Trophoblast cell (in vitro differentiated cells and primary cell): Measurements from ENCODE around the gene AHSG.

Experiments used
- DNase-seq, 2 donors: peaks; one replicate each; pipeline ENCODE4 v3.0.0-alpha.2; 2016
- H2AFZ ChIP-seq: 2 replicates; pipeline ENCODE4 v1.6.1; 2013; ENCODE audit warnings: low read length, moderate library complexity, mild to moderate bottlenecking; ENCODE audit not compliant: insufficient read depth, poor library complexity
- H2AK5ac ChIP-seq: 2 replicates; pipeline ENCODE4 v1.6.1; 2013; ENCODE audit warnings: mild to moderate bottlenecking, low read length
- H2BK120ac ChIP-seq: 2 replicates; pipeline ENCODE4 v1.6.1; 2013; ENCODE audit warnings: low read length, mild to moderate bottlenecking, moderate library complexity; ENCODE audit not compliant: insufficient read depth, poor library complexity
- H2BK12ac ChIP-seq: 2 replicates; pipeline ENCODE4 v1.6.1; 2013; ENCODE audit warnings: mild to moderate bottlenecking, low read length, moderate library complexity
- H2BK5ac ChIP-seq: 2 replicates; pipeline ENCODE4 v1.6.1; 2013; ENCODE audit warnings: low read length, low read depth, moderate library complexity, mild to moderate bottlenecking; ENCODE audit not compliant: poor library complexity
- H3K14ac ChIP-seq: 2 replicates; pipeline ENCODE4 v1.6.1; 2013; ENCODE audit warnings: mild to moderate bottlenecking, low read length
- H3K18ac ChIP-seq: 2 replicates; pipeline ENCODE4 v1.6.1; 2013; ENCODE audit warnings: mild to moderate bottlenecking, low read length
- H3K23ac ChIP-seq: 2 replicates; pipeline ENCODE4 v1.6.1; 2013; ENCODE audit warnings: low read length
- H3K27ac ChIP-seq: 2 replicates; pipeline ENCODE4 v1.5.1; 2013; ENCODE audit warnings: low read depth, mild to moderate bottlenecking, inconsistent platforms, low read length, moderate library complexity
- H3K27me3 ChIP-seq: 2 replicates; pipeline ENCODE4 v1.6.1; 2013; ENCODE audit warnings: inconsistent platforms, mild to moderate bottlenecking, low read length, moderate library complexity; ENCODE audit not compliant: insufficient read depth
- H3K36me3 ChIP-seq, 2 experiments: 1 replicate in 1 of 2; 2 replicates in 1 of 2; pipeline ENCODE4 v1.6.1; 2013; ENCODE audit warnings: low read length in 2 of 2, mild to moderate bottlenecking in 2 of 2, moderate library complexity in 1 of 2; ENCODE audit not compliant: insufficient read depth in 2 of 2, control insufficient read depth in 1 of 2
- H3K4ac ChIP-seq: 2 replicates; pipeline ENCODE4 v1.6.1; 2013; ENCODE audit warnings: low read depth, mild to moderate bottlenecking, low read length, moderate library complexity
- H3K4me1 ChIP-seq, 2 experiments: 1 replicate in 1 of 2; 2 replicates in 1 of 2; pipeline ENCODE4 v1.6.1; 2013; ENCODE audit warnings: low read length in 2 of 2, mild to moderate bottlenecking in 2 of 2, moderate library complexity in 1 of 2; ENCODE audit not compliant: insufficient read depth in 2 of 2, control insufficient read depth in 1 of 2
- H3K4me2 ChIP-seq: 2 replicates; pipeline ENCODE4 v1.6.1; 2013; ENCODE audit warnings: inconsistent platforms, mild to moderate bottlenecking, low read length, moderate library complexity
- H3K4me3 ChIP-seq: 2 replicates; pipeline ENCODE4 v1.5.1; 2013; ENCODE audit warnings: mild to moderate bottlenecking, low read depth, low read length, inconsistent platforms
- H3K79me1 ChIP-seq: one replicate; pipeline ENCODE4 v1.6.1; 2013; ENCODE audit warnings: low read length
- H3K79me2 ChIP-seq: 2 replicates; pipeline ENCODE4 v1.6.1; 2013; ENCODE audit warnings: low read length, mild to moderate bottlenecking; ENCODE audit not compliant: control insufficient read depth, insufficient read depth, poor library complexity
- H3K9ac ChIP-seq: 2 replicates; pipeline ENCODE4 v1.6.1; 2013; ENCODE audit warnings: mild to moderate bottlenecking, low read length
- H3K9me3 ChIP-seq: 2 replicates; pipeline ENCODE4 v1.6.1; 2013; ENCODE audit warnings: low read depth, mild to moderate bottlenecking, control low read depth, inconsistent platforms, low read length; ENCODE audit not compliant: insufficient read depth
- H4K12ac ChIP-seq: 2 replicates; pipeline ENCODE4 v1.6.1; 2013; ENCODE audit warnings: low read depth, mild to moderate bottlenecking, low read length, moderate library complexity
- H4K8ac ChIP-seq: 2 replicates; pipeline ENCODE4 v1.6.1; 2013; ENCODE audit warnings: low read depth, mild to moderate bottlenecking, low read length, moderate library complexity
- H4K91ac ChIP-seq: one replicate; pipeline ENCODE4 v1.6.1; 2013; ENCODE audit warnings: low read depth, mild to moderate bottlenecking, low read length, moderate library complexity
- WGBS: extraction: QIAGEN DNeasy Blood & Tissue Kit; methylation state at CpG from one replicate; pipeline ENCODE4 v1.1.7; 2013; ENCODE audit warnings: missing lambda C conversion rate; ENCODE audit not compliant: insufficient read length, insufficient coverage; ENCODE audit errors: extremely low coverage; 5-methylcytosine and 5-hydroxymethylcytosine counted together

AHSG gene

DNA sequence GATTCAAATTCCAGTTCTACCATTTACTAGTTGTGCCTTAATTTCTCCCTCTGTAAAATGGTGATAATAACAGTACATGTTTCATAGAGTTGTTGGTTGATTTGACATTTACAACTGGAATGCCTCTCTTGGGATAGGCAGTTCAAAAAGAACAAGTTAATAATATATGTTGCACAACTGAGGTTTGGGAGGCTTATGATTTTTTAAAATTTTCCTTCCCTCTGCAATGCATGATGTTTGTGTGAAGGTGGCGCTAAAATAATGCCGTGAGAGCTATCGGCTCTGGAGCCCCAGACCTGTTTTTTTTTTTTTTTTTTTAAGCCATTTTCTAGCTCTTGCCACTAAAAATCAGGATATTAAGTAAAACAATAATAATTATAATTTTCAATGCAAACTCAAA lies 23.7 kb upstream of the AHSG start:
- Histone ChIP-seq H2BK5ac (no peak overlapping the region), H3K4me1 (peaks cover 0 to 2% of the 10 kb centered on the region in 2 experiments), H3K9ac (no peak overlapping the region), H3K14ac (no peak overlapping the region), H4K91ac (no peak overlapping the region), H3K4me2 (no peak overlapping the region), H3K18ac (no peak overlapping the region), H3K79me2 (no peaks in the 10 kb centered on the region), H3K9me3 (no peaks in the 10 kb centered on the region), H3K23ac (no peak overlapping the region), H2AFZ (no peak overlapping the region), H3K27me3 (no peaks in the 10 kb centered on the region), H2BK12ac (no peak overlapping the region), H3K79me1 (no peaks in the 10 kb centered on the region), H2BK120ac (no peak overlapping the region), H4K8ac (no peak overlapping the region), H2AK5ac (no peak overlapping the region), H3K27ac (no peak overlapping the region), H3K4ac (no peak overlapping the region), H3K36me3 (peaks cover 0 to 8% of the 10 kb centered on the region in 2 experiments), H3K4me3 (no peak overlapping the region), H4K12ac (no peak overlapping the region)
- peak; percentile 43 to 88 for DNase-seq
- no CpG with 5 or more reads among the region's 3 CpGs for WGBS

DNA sequence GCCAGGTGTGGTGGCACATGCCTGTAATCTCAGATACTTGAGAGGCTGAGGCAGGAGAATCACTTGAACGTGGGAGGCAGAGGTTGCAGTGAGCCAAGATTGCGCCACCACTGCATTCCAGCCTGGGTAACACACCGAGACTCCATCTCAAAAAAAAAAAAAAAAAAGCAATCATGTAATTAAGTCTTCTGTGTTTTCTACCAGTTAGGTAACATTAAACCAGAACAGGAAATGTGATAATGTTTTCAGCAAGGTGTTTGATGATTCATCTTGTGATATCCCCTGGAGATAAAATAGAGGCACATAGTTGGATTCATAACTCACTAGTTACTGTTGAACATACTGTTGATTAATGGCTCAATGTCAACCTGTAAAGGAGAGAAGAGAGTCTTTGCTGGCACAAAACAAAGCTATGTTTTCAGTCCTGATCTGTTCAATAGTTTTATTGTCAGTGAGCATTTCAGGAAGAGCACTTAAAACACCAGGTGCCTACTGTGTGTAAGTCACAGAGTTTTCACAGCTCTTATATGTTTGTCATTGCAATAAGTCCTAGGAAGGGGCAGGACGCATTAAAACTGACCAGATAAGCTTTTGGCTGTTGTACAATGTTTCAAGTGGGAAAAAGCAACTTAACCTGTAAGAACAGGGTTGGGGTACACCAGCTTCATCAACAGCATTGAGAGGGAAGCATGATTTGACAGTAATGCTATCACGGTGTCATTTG lies 22.8 kb upstream of the AHSG start:
- no peak overlapping the region for H2BK5ac ChIP-seq
- H3K36me3 ChIP-seq = peaks cover 0 to 2% of the 10 kb centered on the region in 2 experiments
- H3K14ac ChIP-seq = no peak overlapping the region
- peak; percentile 86 to 94 for DNase-seq
- H3K79me2 ChIP-seq = no peaks in the 10 kb centered on the region
- H4K91ac ChIP-seq = no peak overlapping the region
- H2BK120ac ChIP-seq = no peak overlapping the region
- peaks cover 0 to 6% of the 10 kb centered on the region in 2 experiments for H3K4me1 ChIP-seq
- H3K23ac ChIP-seq = no peak overlapping the region
- no peak overlapping the region for H3K4me3 ChIP-seq
- no peak overlapping the region for H2AK5ac ChIP-seq
- H3K79me1 ChIP-seq = no peaks in the 10 kb centered on the region
- H3K27ac ChIP-seq = no peak overlapping the region
- H4K12ac ChIP-seq = no peak overlapping the region
- no peak overlapping the region for H3K4ac ChIP-seq
- H2AFZ ChIP-seq = no peak overlapping the region
- no peak overlapping the region for H2BK12ac ChIP-seq
- H4K8ac ChIP-seq = no peak overlapping the region
- H3K4me2 ChIP-seq = no peak overlapping the region
- no peaks in the 10 kb centered on the region for H3K9me3 ChIP-seq
- H3K27me3 ChIP-seq = no peaks in the 10 kb centered on the region
- H3K9ac ChIP-seq = no peak overlapping the region
- H3K18ac ChIP-seq = no peak overlapping the region
- WGBS = no CpG with 5 or more reads among the region's 5 CpGs

DNA sequence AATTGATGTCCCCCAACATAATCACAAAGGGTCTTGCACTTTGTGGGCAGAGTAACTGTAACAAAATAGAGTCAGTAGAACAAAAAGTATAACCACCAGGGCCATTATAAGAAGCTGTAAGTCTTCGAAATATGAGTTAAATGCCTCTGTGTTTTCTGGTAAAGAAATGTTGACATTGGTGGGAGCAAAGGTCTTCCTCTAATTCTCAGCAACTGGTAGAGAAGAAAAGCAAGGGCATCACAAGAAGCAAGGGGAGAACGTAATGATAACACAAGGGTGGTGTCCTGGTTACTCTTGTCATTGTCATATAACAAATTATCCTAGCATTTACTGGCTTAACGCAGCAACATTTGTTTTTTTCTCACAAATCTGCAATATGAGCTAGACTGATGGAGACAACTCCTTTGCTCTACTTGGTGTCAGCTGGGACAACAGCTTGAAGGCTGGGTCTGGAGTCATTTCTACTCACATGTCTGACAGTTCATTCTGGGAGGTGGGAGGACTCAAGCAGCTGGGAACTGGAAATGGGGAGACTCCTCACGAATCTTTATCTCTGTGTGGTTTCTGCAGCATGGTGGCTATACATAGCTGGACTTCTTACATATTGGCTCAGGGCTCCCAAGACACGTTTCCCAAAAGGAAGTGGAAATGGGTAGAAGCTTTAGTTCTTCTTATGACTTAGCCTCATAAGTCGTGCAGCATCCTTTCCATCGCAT lies 22.1 kb upstream of the AHSG start:
- Histone ChIP-seq H3K27me3 (no peaks in the 10 kb centered on the region), H3K4me1 (peaks cover 0 to 6% of the 10 kb centered on the region in 2 experiments), H4K91ac (no peak overlapping the region), H3K27ac (no peak overlapping the region), H3K14ac (no peak overlapping the region), H3K9ac (no peak overlapping the region), H3K4me2 (no peak overlapping the region), H3K23ac (no peak overlapping the region), H4K12ac (no peak overlapping the region), H2AFZ (no peak overlapping the region), H4K8ac (no peak overlapping the region), H3K4ac (no peak overlapping the region), H3K9me3 (no peaks in the 10 kb centered on the region), H3K4me3 (no peak overlapping the region), H2BK120ac (no peak overlapping the region), H3K79me1 (no peaks in the 10 kb centered on the region), H2BK12ac (no peak overlapping the region), H3K79me2 (no peaks in the 10 kb centered on the region), H3K18ac (no peak overlapping the region), H2BK5ac (no peak overlapping the region), H3K36me3 (peaks cover 0 to under 1% of the 10 kb centered on the region in 2 experiments), H2AK5ac (no peak overlapping the region)
- no peak for DNase-seq
- WGBS = no CpG with 5 or more reads among the region's 7 CpGs

DNA sequence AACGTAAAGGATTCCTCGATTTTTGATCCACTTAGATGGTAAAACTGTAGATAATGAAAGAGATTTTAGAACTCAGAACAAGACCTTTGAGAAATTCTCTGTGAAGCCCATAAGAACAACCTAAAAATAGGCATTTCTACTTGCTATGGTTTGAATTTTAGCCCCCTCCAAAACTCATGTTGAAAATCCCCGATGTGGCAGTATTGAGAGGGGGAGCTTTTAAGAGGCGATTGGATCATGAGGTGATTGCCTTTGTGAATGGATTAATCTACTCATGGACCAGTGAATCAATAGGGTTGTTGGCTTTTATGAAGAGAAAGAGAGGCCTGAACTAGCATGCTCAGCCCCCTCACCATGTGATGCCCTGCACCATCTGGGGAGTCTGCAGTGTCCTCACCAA lies 20.2 kb upstream of the AHSG start:
- Histone ChIP-seq H3K4me1 (peaks cover 6 to 11% of the 10 kb centered on the region in 2 experiments), H3K14ac (no peak overlapping the region), H3K4me3 (no peak overlapping the region), H3K23ac (no peak overlapping the region), H2AK5ac (no peak overlapping the region), H2BK12ac (no peak overlapping the region), H4K12ac (no peak overlapping the region), H4K8ac (no peak overlapping the region), H3K9me3 (no peaks in the 10 kb centered on the region), H3K79me1 (peaks cover 2% of the 10 kb centered on the region), H2BK120ac (no peak overlapping the region), H2BK5ac (no peak overlapping the region), H3K18ac (no peak overlapping the region), H3K27ac (no peak overlapping the region), H3K79me2 (no peaks in the 10 kb centered on the region), H2AFZ (no peak overlapping the region), H3K27me3 (no peaks in the 10 kb centered on the region), H3K36me3 (no peaks in the 10 kb centered on the region), H4K91ac (no peak overlapping the region), H3K9ac (no peak overlapping the region), H3K4me2 (no peak overlapping the region), H3K4ac (no peak overlapping the region)
- no peak for DNase-seq
- WGBS = no CpG with 5 or more reads among the region's 4 CpGs
